GM23338 (cell line): ENCODE data around the gene PPAN. TPM values are rescaled to one million over a fixed set of nuclear protein-coding genes. Genes with fewer than 3 reads are reported as not detected.

Source experiments
- ATAC-seq: fragments of 200-7000 bp; cut with Tn5 transposase; 3 replicates; pipeline ENCODE4 v1.9.1; 2020
- DNase-seq: peaks from one replicate; pipeline ENCODE4 v3.0.0-alpha.2; 2015; ENCODE audit warnings: low spot score
- H2AFZ ChIP-seq: fragments of 200-600 bp; sonication (generic); 2 replicates; pipeline ENCODE4 v1.8.0; 2016; ENCODE audit warnings: antibody characterized with exemption, mild to moderate bottlenecking, moderate library complexity
- H3F3A ChIP-seq: fragments of 200-600 bp; sonication (generic); replicated peaks from 2 replicates; pipeline ENCODE4 v1.8.0; 2017; ENCODE audit warnings: antibody characterized with exemption, mixed run types, low read depth
- H3K27ac ChIP-seq: fragments of 200-600 bp; sonication (generic); 2 replicates; pipeline ENCODE4 v1.6.1; 2016; ENCODE audit warnings: low read depth
- H3K27me3 ChIP-seq: fragments of 200-600 bp; sonication (generic); 2 replicates; pipeline ENCODE4 v1.8.0; 2016; ENCODE audit warnings: mild to moderate bottlenecking, mixed run types, moderate library complexity; ENCODE audit not compliant: insufficient read depth
- H3K36me3 ChIP-seq: fragments of 200-600 bp; sonication (generic); 2 replicates; pipeline ENCODE4 v1.8.0; 2016; ENCODE audit warnings: mild to moderate bottlenecking; ENCODE audit not compliant: insufficient read depth
- H3K4me1 ChIP-seq: fragments of 200-600 bp; sonication (generic); 2 replicates; pipeline ENCODE4 v1.8.0; 2016; ENCODE audit warnings: mild to moderate bottlenecking, moderate library complexity; ENCODE audit not compliant: insufficient read depth
- H3K4me2 ChIP-seq: fragments of 200-600 bp; sonication (generic); 2 replicates; pipeline ENCODE4 v1.7.1; 2017; ENCODE audit warnings: mixed run types
- H3K4me3 ChIP-seq: fragments of 200-600 bp; sonication (generic); 2 replicates; pipeline ENCODE4 v1.6.1; 2016; ENCODE audit warnings: mixed run types
- H3K79me2 ChIP-seq: fragments of 200-600 bp; sonication (generic); replicated peaks from 2 replicates; pipeline ENCODE4 v1.8.0; 2017; ENCODE audit warnings: mild to moderate bottlenecking; ENCODE audit not compliant: insufficient read depth
- H3K9me2 ChIP-seq: fragments of 200-600 bp; sonication (generic); 2 replicates; pipeline ENCODE4 v1.8.0; 2017; ENCODE audit not compliant: insufficient read depth
- H4K20me1 ChIP-seq: fragments of 200-600 bp; sonication (generic); replicated peaks from 2 replicates; pipeline ENCODE4 v1.8.0; 2017; ENCODE audit warnings: mild to moderate bottlenecking; ENCODE audit not compliant: insufficient read depth
- H3K27ac Mint-ChIP-seq: 2 replicates; pipeline ENCODE4 v1.8.0; 2020; ENCODE audit warnings: inconsistent platforms, mild to moderate bottlenecking, moderate library complexity, mixed read lengths
- H3K27me3 Mint-ChIP-seq: 3 replicates; pipeline ENCODE4 v1.8.0; 2022; ENCODE audit warnings: low read depth, mild to moderate bottlenecking, moderate library complexity, mixed read lengths, inconsistent platforms; ENCODE audit not compliant: insufficient read depth, poor library complexity
- H3K36me3 Mint-ChIP-seq: 3 replicates; pipeline ENCODE4 v1.8.0; 2021; ENCODE audit warnings: low read depth, mild to moderate bottlenecking, inconsistent platforms, moderate library complexity, mixed read lengths
- H3K4me1 Mint-ChIP-seq: 3 replicates; pipeline ENCODE4 v1.8.0; 2020; ENCODE audit warnings: mild to moderate bottlenecking, inconsistent platforms, mixed read lengths
- H3K4me3 Mint-ChIP-seq: 3 replicates; pipeline ENCODE4 v1.8.0; 2021; ENCODE audit warnings: moderate library complexity, mild to moderate bottlenecking, inconsistent platforms, mixed read lengths
- H3K9me3 Mint-ChIP-seq: 3 replicates; pipeline ENCODE4 v1.8.0; 2020; ENCODE audit warnings: moderate library complexity, mild to moderate bottlenecking, inconsistent platforms, mixed read lengths
- CREB1 ChIP-seq: fragments of 250-450 bp; sonication (Bioruptor Pico); IDR thresholded peaks from 2 replicates; pipeline ENCODE4 v1.5.0; 2020; ENCODE audit warnings: low read depth, mild to moderate bottlenecking, moderate library complexity
- CTCF ChIP-seq, 2 experiments: fragments of 200-600 bp in 1 of 2; sonication (generic) in 1 of 2; conservative IDR thresholded peaks; 2 replicates each; pipeline versions ENCODE4 v1.5.1 to v1.6.1; 2016 to 2017; ENCODE audit warnings: antibody characterized with exemption in 2 of 2, low read depth in 2 of 2, mild to moderate bottlenecking in 2 of 2, moderate library complexity in 1 of 2
- EZH2 ChIP-seq: fragments of 200-600 bp; sonication (generic); IDR thresholded peaks from one replicate; pipeline ENCODE4 v1.8.0; 2017; ENCODE audit warnings: antibody characterized with exemption, mild to moderate bottlenecking, low read depth; ENCODE audit not compliant: unreplicated experiment
- EZH2phosphoT487 ChIP-seq: fragments of 200-600 bp; sonication (generic); IDR thresholded peaks from one replicate; pipeline ENCODE4 v1.8.1; 2018; ENCODE audit warnings: antibody characterized with exemption; ENCODE audit not compliant: unreplicated experiment
- JUNB ChIP-seq: IDR thresholded peaks from one replicate; pipeline ENCODE4 v1.6.1; 2016; ENCODE audit warnings: antibody characterized with exemption; ENCODE audit not compliant: unreplicated experiment
- NANOG ChIP-seq: IDR thresholded peaks from 2 replicates; pipeline ENCODE4 v1.6.1; 2016; ENCODE audit warnings: antibody characterized with exemption, borderline replicate concordance
- POLR2AphosphoS5 ChIP-seq: IDR thresholded peaks from 2 replicates; pipeline ENCODE4 v1.6.1; 2016; ENCODE audit warnings: antibody characterized with exemption, low read depth
- REST ChIP-seq: IDR thresholded peaks from one replicate; pipeline ENCODE4 v1.6.1; 2018; ENCODE audit warnings: antibody characterized with exemption; ENCODE audit not compliant: unreplicated experiment
- STAT1 ChIP-seq: IDR thresholded peaks from one replicate; pipeline ENCODE4 v1.6.1; 2016; ENCODE audit warnings: antibody characterized with exemption; ENCODE audit not compliant: unreplicated experiment
- ZNF114 ChIP-seq: fragments of 250-450 bp; sonication (Bioruptor Pico); IDR thresholded peaks from 2 replicates; pipeline ENCODE4 v1.5.0; 2020; ENCODE audit warnings: mild to moderate bottlenecking, moderate library complexity
- ZNF331 ChIP-seq: fragments of 250-450 bp; sonication (Bioruptor Pico); IDR thresholded peaks from 2 replicates; pipeline ENCODE4 v1.5.0; 2020; ENCODE audit warnings: low read depth, mild to moderate bottlenecking, moderate library complexity
- ZNF462 ChIP-seq: fragments of 250-450 bp; sonication (Bioruptor Pico); IDR thresholded peaks from 2 replicates; pipeline ENCODE4 v1.5.0; 2020; ENCODE audit warnings: mild to moderate bottlenecking, moderate library complexity
- polyA plus RNA-seq: library from polyadenylated mRNA; unstranded; fragments of >200 nt; fragmentation: Nextera tagmentation; extraction: Ambion mirVana; gene quantifications from 2 replicates; pipeline ENCODE4 v1.2.1, GENCODE V29; 2016
- total RNA-seq: library from RNA; depleted of rRNA; stranded (reverse); fragments of >200 nt; shearing (Covaris generic); gene quantifications from 2 replicates; pipeline ENCODE4 v1.2.3, GENCODE V29; 2014
- TF ChIP-seq, protein P1 (sequence below): IDR thresholded peaks from 2 replicates; pipeline ENCODE4 v1.6.1; 2016; ENCODE audit warnings: antibody characterized with exemption

The PPAN gene
- total and polyA plus RNA-seq, 2 experiments from 2014 or later: 71.8 to 81.9 TPM

GRCh38 chr19:10079031-10079453 lies 27.1 kb upstream of the PPAN start:
- TF ChIP-seq EZH2 (no peak), ZNF331 (CRISPR knock-in tag) (no peak), JUNB (no peak), POLR2AphosphoS5 (no peak), REST (no peak), ZNF462 (CRISPR knock-in tag) (no peak), STAT1 (no peak), CTCF (conservative IDR thresholded peaks at IDR 0.05; ENCODE audit: low read depth in 2 of 2) (no peak), NANOG (no peak), ZNF114 (CRISPR knock-in tag) (no peak), CREB1 (CRISPR knock-in tag) (no peak), EZH2phosphoT487 (no peak)
- TF ChIP-seq, protein P1, sequence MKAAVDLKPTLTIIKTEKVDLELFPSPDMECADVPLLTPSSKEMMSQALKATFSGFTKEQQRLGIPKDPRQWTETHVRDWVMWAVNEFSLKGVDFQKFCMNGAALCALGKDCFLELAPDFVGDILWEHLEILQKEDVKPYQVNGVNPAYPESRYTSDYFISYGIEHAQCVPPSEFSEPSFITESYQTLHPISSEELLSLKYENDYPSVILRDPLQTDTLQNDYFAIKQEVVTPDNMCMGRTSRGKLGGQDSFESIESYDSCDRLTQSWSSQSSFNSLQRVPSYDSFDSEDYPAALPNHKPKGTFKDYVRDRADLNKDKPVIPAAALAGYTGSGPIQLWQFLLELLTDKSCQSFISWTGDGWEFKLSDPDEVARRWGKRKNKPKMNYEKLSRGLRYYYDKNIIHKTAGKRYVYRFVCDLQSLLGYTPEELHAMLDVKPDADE: no peak

More at GRCh38 chr19:10079031-10079453, 27.1 kb upstream of the PPAN start:
- no peak overlapping the region for H3K27ac Mint-ChIP-seq
- no peak overlapping the region for H3K4me2 ChIP-seq
- H2AFZ ChIP-seq: no peak overlapping the region
- no peaks in the 10 kb centered on the region for H4K20me1 ChIP-seq
- no peak overlapping the region for H3K4me3 Mint-ChIP-seq
- no peaks in the 10 kb centered on the region for H3K4me1 ChIP-seq
- no peaks in the 10 kb centered on the region for H3K27me3 ChIP-seq
- no peaks in the 10 kb centered on the region for H3K4me1 Mint-ChIP-seq
- no peaks in the 10 kb centered on the region for H3F3A ChIP-seq
- no peak overlapping the region for H3K4me3 ChIP-seq
- no peaks in the 10 kb centered on the region for H3K36me3 ChIP-seq
- DNase-seq (no peak), ATAC-seq (no peak)
- peaks cover 10% of the 10 kb centered on the region for H3K27me3 Mint-ChIP-seq
- no peaks in the 10 kb centered on the region for H3K36me3 Mint-ChIP-seq
- no peak overlapping the region for H3K27ac ChIP-seq
- H3K9me2 ChIP-seq: no peaks in the 10 kb centered on the region
- H3K79me2 ChIP-seq: no peaks in the 10 kb centered on the region
- H3K9me3 Mint-ChIP-seq: peaks cover 7% of the 10 kb centered on the region
